GM23248 (cell line): ENCODE results near the gene CCDC157. TPM values are rescaled to one million over a fixed set of nuclear protein-coding genes. Genes with fewer than 3 reads are reported as not detected.

Experiments used
- DNase-seq: peaks from one replicate; pipeline ENCODE4 v3.0.0-alpha.2; 2015
- H2AFZ ChIP-seq: fragments of 200-600 bp; sonication (generic); 2 replicates; pipeline ENCODE4 v1.6.1; 2016; ENCODE audit warnings: antibody characterized with exemption
- H3F3A ChIP-seq: fragments of 200-600 bp; sonication (generic); 2 replicates; pipeline ENCODE4 v1.6.1; 2016; ENCODE audit warnings: mild to moderate bottlenecking, antibody characterized with exemption, mixed run types; ENCODE audit not compliant: insufficient read depth
- H3K27ac ChIP-seq: fragments of 200-600 bp; sonication (generic); 2 replicates; pipeline ENCODE4 v1.5.1; 2016; ENCODE audit warnings: mild to moderate bottlenecking
- H3K27me3 ChIP-seq: fragments of 200-600 bp; sonication (generic); replicated peaks from 2 replicates; pipeline ENCODE4 v1.6.1; 2016; ENCODE audit warnings: mild to moderate bottlenecking; ENCODE audit not compliant: insufficient read depth
- H3K36me3 ChIP-seq: fragments of 200-600 bp; sonication (generic); 2 replicates; pipeline ENCODE4 v1.6.1; 2016; ENCODE audit warnings: low read depth, mild to moderate bottlenecking
- H3K4me1 ChIP-seq: fragments of 200-600 bp; sonication (generic); 2 replicates; pipeline ENCODE4 v1.6.1; 2016; ENCODE audit warnings: mild to moderate bottlenecking; ENCODE audit not compliant: insufficient read depth
- H3K4me2 ChIP-seq: fragments of 200-600 bp; sonication (generic); one replicate; pipeline ENCODE4 v1.6.1; 2016; ENCODE audit warnings: mild to moderate bottlenecking; ENCODE audit not compliant: unreplicated experiment
- H3K4me3 ChIP-seq: fragments of 200-600 bp; sonication (generic); 2 replicates; pipeline ENCODE4 v1.5.1; 2016; ENCODE audit warnings: mild to moderate bottlenecking
- H3K79me2 ChIP-seq: fragments of 200-600 bp; sonication (generic); 2 replicates; pipeline ENCODE4 v1.6.1; 2016; ENCODE audit warnings: mild to moderate bottlenecking; ENCODE audit not compliant: insufficient read depth
- H3K9ac ChIP-seq: fragments of 200-600 bp; sonication (generic); 2 replicates; pipeline ENCODE4 v1.6.1; 2016; ENCODE audit warnings: mild to moderate bottlenecking
- H3K9me2 ChIP-seq: fragments of 200-600 bp; sonication (generic); 2 replicates; pipeline ENCODE4 v1.6.1; 2016; ENCODE audit warnings: mixed run types, mild to moderate bottlenecking, moderate library complexity; ENCODE audit not compliant: insufficient read depth
- H3K9me3 ChIP-seq: fragments of 200-600 bp; sonication (generic); one replicate; pipeline ENCODE4 v1.6.1; 2017; ENCODE audit warnings: low read depth
- H4K20me1 ChIP-seq: fragments of 200-600 bp; sonication (generic); 2 replicates; pipeline ENCODE4 v1.6.0; 2016; ENCODE audit not compliant: insufficient read depth
- EZH2 ChIP-seq: fragments of 200-600 bp; sonication (generic); IDR thresholded peaks from 2 replicates; pipeline ENCODE4 v1.6.1; 2018; ENCODE audit warnings: antibody characterized with exemption, mild to moderate bottlenecking; ENCODE audit not compliant: insufficient read depth, poor library complexity, severe bottlenecking
- EZH2phosphoT487 ChIP-seq: fragments of 200-600 bp; sonication (generic); IDR thresholded peaks from 2 replicates; pipeline ENCODE4 v1.6.1; 2018; ENCODE audit warnings: antibody characterized with exemption, moderate library complexity, mild to moderate bottlenecking, low read depth; ENCODE audit not compliant: insufficient read depth
- WGBS, 2 experiments: methylation state at CpG; one replicate each; pipeline ENCODE4 v1.1.6; 2015 to 2017; ENCODE audit warnings: low lambda C conversion rate in 2 of 2, low coverage in 1 of 2; ENCODE audit errors: missing lambda C conversion rate in 2 of 2; 5-methylcytosine and 5-hydroxymethylcytosine counted together
- in situ Hi-C: fragments of 300-500 bp; cut with MboI; formaldehyde crosslinking; loops from 2 replicates; pipeline ENCODE4 v1.15.0; 2020
- polyA plus RNA-seq: library from polyadenylated mRNA; unstranded; fragments of >200 nt; fragmentation: Nextera tagmentation; extraction: Ambion mirVana; gene quantifications from 2 replicates; pipeline ENCODE4 v1.2.1, GENCODE V29; 2016
- total RNA-seq: library from RNA; depleted of rRNA; stranded (reverse); fragments of >200 nt; shearing (Covaris generic); gene quantifications from 2 replicates; pipeline ENCODE4 v1.2.3, GENCODE V29; 2014

CCDC157 gene
- total and polyA plus RNA-seq, 2 experiments from 2014 or later, result 2.7 to 5.0 TPM

DNA sequence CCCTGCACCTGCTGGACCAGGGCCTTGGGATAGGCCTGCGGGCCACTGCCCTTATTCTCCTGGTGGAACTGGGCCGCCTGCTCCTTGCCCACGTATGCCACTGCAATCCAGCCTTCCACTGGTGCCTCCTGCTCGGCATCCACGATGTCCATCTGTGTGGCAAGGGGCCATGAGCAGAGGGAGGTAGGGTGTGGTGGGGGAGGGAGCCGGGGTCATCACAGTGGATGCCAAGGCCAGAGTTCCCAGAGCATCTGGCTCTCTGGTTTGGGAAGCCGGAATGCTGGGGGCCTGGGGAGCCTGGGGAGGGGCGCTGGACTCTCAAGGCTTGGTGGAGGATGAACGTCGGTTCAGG lies 29.8 kb downstream of the CCDC157 start:
- Histone ChIP-seq H3K4me1 (peaks cover 9% of the 10 kb centered on the region), H3K36me3 (no peaks in the 10 kb centered on the region), H3K4me3 (peak overlapping the region; percentile 79), H3K27me3 (no peaks in the 10 kb centered on the region), H4K20me1 (no peaks in the 10 kb centered on the region), H3K79me2 (no peaks in the 10 kb centered on the region), H3K27ac (peak overlapping the region; percentile 34; the same call in 1 of the 2 replicates), H3K4me2 (peak overlapping the region; percentile 92), H3K9me2 (no peaks in the 10 kb centered on the region), H3K9ac (peak overlapping the region; percentile 86), H3K9me3 (no peaks in the 10 kb centered on the region), H2AFZ (peak overlapping the region; percentile 81), H3F3A (no peaks in the 10 kb centered on the region)
- TF ChIP-seq EZH2 (no peak), EZH2phosphoT487 (no peak)
- WGBS, 2 experiments, result 34 to 45% methylated on average over 6 to 10 of the region's 10 CpGs
- DNase-seq, result peak; percentile 20
- in situ Hi-C loops, result loop anchor here (10.0 kb wide), 1 partner anchor 102 kb away; the partner anchor contains the start of gene CASTOR1

DNA sequence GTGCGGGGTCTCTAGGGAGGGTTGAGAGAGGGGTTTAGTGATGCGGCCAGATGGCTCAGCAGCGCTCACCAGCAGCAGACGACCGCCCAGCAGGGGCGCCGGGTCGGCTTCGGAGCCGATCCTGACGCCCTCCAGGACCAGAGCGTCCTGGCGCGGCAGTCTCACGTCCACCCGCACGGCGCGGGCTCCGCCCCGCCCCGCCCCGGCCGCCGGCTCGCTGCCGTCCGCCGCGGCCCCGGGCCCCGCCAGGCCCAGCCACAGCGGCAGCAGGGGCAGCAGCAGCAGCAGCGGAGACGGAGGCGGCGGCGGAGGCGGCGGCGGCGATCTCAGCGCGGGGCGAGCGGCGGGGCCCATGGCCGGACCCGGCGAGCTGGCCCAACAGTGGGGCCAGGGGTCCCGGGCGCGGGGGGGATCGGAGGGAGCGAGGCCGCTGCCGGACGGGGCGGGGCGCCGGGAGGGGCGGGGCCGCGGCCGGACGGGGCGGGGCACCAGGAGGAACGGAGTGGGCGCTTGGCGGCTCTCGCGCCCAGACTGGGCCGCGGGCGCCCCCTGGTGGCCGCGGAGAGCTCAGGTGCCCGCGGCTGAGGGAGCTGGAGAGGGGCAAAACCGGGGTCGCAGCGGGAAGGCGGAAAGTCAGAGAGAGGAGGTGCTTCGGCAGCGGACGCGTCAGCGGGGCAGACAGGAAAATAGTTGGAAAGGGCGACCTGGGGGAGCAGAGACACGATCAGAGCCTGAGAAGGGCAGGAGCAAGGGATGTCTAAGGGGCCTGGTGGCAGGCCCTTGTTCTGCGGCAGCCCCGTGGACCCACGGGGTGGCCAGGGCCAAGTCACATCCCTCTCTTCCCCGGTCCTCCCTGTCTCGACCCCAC lies 30.4 kb downstream of the CCDC157 start, which contains the start of gene RNF215:
TSS of gene RNF215 (minus strand) at position 452 of the 868 bp plus-strand sequence. CDS start at position 354, 98 bp downstream.
- peak within 1 kb of the TSS; percentile 79 for H3K4me3 ChIP-seq
- H3K79me2 ChIP-seq, result no peaks in the 10 kb centered on the region
- TF ChIP-seq EZH2, result no peak
- TF ChIP-seq EZH2phosphoT487, result no peak
- in situ Hi-C loops, result loop anchor here (10.0 kb wide), 1 partner anchor 102 kb away; the partner anchor contains the start of gene CASTOR1
- H3K9me2 ChIP-seq, result no peaks in the 10 kb centered on the region
- 2 to 3% methylated on average over 31 to 77 of the region's 95 CpGs for WGBS, 2 experiments
- H3K27ac ChIP-seq, result peak within 1 kb of the TSS; percentile 34; the same call in 1 of the 2 replicates
- peak within 1 kb of the TSS; percentile 86 for H3K9ac ChIP-seq
- peak within 1 kb of the TSS; percentile 92 for H3K4me2 ChIP-seq
- no peaks in the 10 kb centered on the region for H3K9me3 ChIP-seq
- peaks cover 9% of the 10 kb centered on the region for H3K4me1 ChIP-seq
- H2AFZ ChIP-seq, result peak within 1 kb of the TSS; percentile 95
- peak; percentile 88 for DNase-seq
- H3K36me3 ChIP-seq, result no peaks in the 10 kb centered on the region
- H4K20me1 ChIP-seq, result no peaks in the 10 kb centered on the region
- no peaks in the 10 kb centered on the region for H3F3A ChIP-seq
- H3K27me3 ChIP-seq, result no peaks in the 10 kb centered on the region

DNA sequence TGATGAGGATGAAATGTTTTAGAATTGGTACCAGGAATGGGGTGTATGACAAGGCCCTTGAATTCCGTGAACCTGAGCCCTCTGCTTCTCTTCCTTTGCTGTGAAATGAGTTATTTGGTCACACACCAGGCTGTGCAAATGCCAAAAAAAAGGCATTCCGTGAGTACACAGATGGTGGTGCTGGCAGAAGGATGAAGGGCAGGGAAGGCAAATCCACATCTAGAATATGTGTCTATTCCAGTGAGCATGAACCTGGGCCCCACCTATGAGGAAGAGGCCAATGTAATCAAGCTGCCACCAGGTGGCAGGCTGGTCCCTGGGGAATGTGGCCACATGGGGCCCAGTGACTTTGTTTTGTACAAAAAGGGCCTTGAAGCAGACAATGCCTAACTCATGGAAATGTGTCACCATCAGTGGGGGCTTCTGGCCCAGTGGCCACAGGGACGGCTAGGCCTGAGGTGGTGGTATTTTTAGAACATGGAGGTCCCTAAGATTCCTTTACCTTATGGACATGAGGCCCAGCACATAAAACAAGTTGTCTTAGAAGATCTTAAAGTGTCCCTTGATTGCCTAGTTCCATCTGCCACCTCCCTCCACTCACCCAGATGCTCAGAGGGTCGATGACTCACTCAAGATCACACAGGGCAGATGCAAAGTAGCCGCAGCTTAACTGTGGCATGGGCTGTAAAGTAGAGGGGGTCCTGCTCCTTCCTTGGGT lies 34.3 kb downstream of the CCDC157 start:
- DNase-seq, result peak; percentile 78
- H3K36me3 ChIP-seq, result no peaks in the 10 kb centered on the region
- no peak overlapping the region for H3K4me2 ChIP-seq
- H3K27me3 ChIP-seq, result no peaks in the 10 kb centered on the region
- H3K4me3 ChIP-seq, result no peak overlapping the region
- H3K4me1 ChIP-seq, result peaks cover 14% of the 10 kb centered on the region
- in situ Hi-C loops, result loop anchor here (10.0 kb wide), 1 partner anchor 286 kb away; no protein-coding TSS in a partner anchor
- no peaks in the 10 kb centered on the region for H3K9me2 ChIP-seq
- H3K9me3 ChIP-seq, result no peaks in the 10 kb centered on the region
- H4K20me1 ChIP-seq, result no peaks in the 10 kb centered on the region
- H2AFZ ChIP-seq, result 0 out of 2 replicates have a peak overlapping the region, but pooled peaks have one; percentile 20
- H3K79me2 ChIP-seq, result peaks cover 3% of the 10 kb centered on the region; the same call in 1 of the 2 replicates
- 0 out of 2 replicates have a peak overlapping the region, but pooled peaks have one; percentile 34 for H3K9ac ChIP-seq
- 63 to 71% methylated on average over 5 of the region's 5 CpGs for WGBS, 2 experiments
- TF ChIP-seq EZH2, result no peak
- TF ChIP-seq EZH2phosphoT487, result no peak
- H3K27ac ChIP-seq, result no peak overlapping the region
- no peaks in the 10 kb centered on the region for H3F3A ChIP-seq

DNA sequence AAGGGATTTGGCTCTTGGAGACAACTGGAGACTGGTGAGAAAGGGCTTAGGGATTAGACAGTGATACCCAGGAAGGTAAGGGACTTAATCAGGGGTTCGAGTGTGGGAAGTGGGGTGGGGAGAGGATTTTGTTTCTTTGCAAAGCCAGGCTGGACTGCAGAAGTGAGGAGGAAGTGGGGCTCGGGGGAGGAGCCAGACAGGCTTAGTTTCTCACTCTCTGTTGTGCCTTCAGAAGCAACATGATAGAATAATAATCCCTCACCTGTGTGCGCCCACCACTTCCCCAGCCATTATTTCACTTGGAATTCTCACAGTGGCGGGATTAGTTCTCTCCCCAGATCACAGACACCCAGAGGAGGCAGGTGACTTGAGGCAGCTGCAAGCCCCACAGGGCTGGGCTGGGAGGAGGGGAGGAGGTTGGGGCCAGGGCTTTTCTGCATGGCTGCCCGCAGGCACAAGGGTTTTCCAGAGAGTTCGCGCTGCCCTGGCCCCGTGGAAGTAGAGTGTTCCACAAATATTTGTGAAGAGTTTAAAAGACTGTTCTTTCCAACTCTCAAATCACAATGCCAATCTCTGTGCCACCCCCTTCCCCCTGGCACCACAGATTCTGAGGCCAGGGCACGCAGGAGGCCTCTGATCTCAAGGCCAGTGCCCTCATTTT lies 36.0 kb downstream of the CCDC157 start:
- Histone ChIP-seq H3K4me3 (no peak overlapping the region), H3F3A (no peaks in the 10 kb centered on the region), H3K27ac (no peak overlapping the region), H3K9ac (no peak overlapping the region), H3K9me2 (no peaks in the 10 kb centered on the region), H3K4me2 (no peak overlapping the region), H4K20me1 (no peaks in the 10 kb centered on the region), H3K36me3 (no peaks in the 10 kb centered on the region), H3K79me2 (peaks cover 19% of the 10 kb centered on the region), H3K27me3 (no peaks in the 10 kb centered on the region), H3K4me1 (peaks cover 10% of the 10 kb centered on the region), H2AFZ (no peak overlapping the region; the same call in 1 of the 2 replicates), H3K9me3 (no peaks in the 10 kb centered on the region)
- TF ChIP-seq EZH2phosphoT487 (no peak), EZH2 (no peak)
- peak; percentile 40 for DNase-seq
- WGBS, 2 experiments, result 70 to 74% methylated on average over 9 of the region's 9 CpGs
- in situ Hi-C loops, result loop anchor here (10.0 kb wide), 1 partner anchor 288 kb away; no protein-coding TSS in a partner anchor
